GM10248 (cell line): ENCODE results near the gene STXBP6.
"Not testable (repeated sequence)": the region's sequence is repeated elsewhere in the genome, so short reads cannot be mapped to it uniquely, and the experiment has no call there.

Source experiments
- CTCF ChIA-PET: fragments of 300-600 bp; sonication (Branson Sonifier 250); formaldehyde crosslinking; extraction: SDS; loops from one replicate; lab custom pipeline; 2021; ENCODE audit warnings: antibody characterized with exemption; lab: Yijun Ruan, JAX
- POLR2A ChIA-PET: fragments of 350-650 bp; sonication (Branson Sonifier 250); formaldehyde crosslinking; extraction: SDS; loops from one replicate; lab custom pipeline; 2020; ENCODE audit warnings: antibody characterized with exemption; lab: Yijun Ruan, JAX
- DNase-seq: peaks from one replicate; pipeline ENCODE4 v3.0.0; 2012; ENCODE audit errors: extremely low spot score
- TF ChIP-seq, protein P1 (sequence below): IDR thresholded peaks from 2 replicates; pipeline ENCODE4 v1.5.1; 2012; ENCODE audit warnings: mild to moderate bottlenecking, low read depth; ENCODE audit errors: extremely low read depth, missing control alignments, control extremely low read depth

Gene STXBP6

DNA sequence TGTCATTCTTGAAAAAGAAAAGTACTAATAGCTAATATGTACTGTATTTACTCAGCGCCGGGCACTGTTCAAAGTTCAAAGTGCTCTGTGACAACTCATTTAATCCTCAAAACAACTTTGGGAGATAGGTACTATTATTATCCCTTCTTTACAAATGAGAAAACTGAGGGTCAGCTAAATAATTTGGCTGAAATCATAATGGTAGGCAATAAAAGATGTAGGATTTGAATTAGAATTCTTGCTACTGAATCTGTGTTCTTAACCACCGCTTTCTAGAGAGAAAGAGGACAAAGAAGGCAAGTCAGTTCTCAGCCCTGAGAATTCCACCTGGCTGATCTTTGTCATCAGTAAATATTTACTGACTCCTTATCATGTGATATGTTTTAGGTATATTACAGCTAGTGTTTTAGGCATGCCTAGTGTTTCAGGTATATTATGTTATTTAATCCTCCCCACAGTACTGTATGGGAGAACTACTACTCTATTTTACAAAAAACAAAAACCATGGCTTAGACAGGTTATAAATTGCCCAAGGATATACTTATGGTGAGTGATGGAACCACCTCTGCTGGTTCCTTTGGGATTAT, 210.2 kb downstream of the STXBP6 start:
- DNase-seq, result no peak
- ChIA-PET CTCF (interaction anchor here (0.8 to 1.5 kb wide), 2 partner anchors 13 to 293 kb away, joined by 3 to 5 read pairs; no protein-coding TSS in a partner anchor), POLR2A (no interaction called here)
- TF ChIP-seq, protein P1, sequence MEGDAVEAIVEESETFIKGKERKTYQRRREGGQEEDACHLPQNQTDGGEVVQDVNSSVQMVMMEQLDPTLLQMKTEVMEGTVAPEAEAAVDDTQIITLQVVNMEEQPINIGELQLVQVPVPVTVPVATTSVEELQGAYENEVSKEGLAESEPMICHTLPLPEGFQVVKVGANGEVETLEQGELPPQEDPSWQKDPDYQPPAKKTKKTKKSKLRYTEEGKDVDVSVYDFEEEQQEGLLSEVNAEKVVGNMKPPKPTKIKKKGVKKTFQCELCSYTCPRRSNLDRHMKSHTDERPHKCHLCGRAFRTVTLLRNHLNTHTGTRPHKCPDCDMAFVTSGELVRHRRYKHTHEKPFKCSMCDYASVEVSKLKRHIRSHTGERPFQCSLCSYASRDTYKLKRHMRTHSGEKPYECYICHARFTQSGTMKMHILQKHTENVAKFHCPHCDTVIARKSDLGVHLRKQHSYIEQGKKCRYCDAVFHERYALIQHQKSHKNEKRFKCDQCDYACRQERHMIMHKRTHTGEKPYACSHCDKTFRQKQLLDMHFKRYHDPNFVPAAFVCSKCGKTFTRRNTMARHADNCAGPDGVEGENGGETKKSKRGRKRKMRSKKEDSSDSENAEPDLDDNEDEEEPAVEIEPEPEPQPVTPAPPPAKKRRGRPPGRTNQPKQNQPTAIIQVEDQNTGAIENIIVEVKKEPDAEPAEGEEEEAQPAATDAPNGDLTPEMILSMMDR, result no peak

DNA sequence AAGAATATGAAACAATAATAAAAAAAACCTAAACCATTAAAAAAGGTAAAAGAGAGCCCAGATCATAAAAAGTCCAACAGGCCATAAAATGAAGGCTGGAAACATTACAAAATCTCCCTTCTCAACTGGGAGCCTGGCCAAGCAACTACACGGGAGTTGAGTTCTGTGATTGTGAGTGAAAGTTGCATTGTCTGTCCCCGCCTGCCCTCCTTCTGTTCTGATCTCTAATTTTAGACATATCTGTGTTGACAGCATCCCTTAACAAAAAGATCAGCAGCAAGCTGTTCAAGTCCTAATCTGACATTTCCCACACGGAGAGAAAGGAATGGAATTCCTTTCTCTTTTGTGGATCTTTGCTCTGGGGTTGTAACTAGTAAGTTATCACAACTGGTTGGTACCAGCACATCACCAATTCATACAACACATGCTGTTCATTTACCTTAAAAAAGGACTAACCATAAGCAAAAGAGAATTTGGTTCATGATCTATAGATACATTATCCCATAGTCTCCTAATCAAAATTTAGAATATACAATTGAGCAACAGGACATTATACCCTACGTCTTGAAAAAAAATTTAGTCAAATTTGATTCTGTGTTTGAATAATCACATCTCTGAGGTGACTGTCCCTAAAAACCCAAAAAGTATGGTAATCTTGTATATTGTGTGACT, 210.9 kb downstream of the STXBP6 start:
- TF ChIP-seq, protein P1, result no peak
- CTCF ChIA-PET, result interaction anchor here (0.8 kb wide), 1 partner anchor 14 kb away, joined by 3 read pairs; no protein-coding TSS in a partner anchor
- no peak for DNase-seq

DNA sequence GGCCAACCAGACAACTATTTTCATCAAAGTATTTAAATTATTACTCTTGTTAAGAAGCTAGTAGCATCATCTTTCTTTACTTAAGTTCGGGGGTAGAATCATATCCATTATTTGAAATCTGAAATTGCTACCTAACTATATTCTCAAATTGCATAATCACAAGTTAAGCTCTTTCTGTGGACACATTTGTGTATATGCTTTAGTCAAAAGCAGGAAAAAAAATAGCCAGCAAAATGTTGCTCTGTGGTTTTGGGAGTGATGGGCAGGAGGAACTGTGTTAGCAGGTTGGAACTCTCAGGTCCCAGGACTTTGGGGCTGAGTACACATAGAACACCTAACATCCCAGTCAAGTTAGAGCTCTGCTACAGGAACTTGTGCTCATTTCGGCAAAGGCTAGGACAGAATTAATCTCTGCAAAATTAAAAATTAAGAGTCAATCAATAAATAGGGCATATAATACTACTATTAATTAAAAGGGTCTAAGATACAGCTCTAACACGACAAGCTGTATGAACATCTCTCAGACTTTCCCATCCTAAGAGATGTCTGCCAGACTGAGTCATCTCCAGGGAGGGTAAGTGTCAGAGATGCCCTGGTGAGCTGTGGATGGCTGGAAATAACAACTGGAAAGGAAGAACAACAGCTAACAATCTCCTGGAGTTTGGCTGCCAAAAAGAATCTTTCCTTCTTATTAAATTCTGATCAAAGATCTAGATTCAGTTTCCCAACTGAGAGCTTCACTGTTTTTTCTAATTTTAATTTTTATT, 212.5 kb downstream of the STXBP6 start:
- DNase-seq, result no peak
- CTCF ChIA-PET, result interaction anchor here (1.0 to 1.6 kb wide), 2 partner anchors 13 to 27 kb away, joined by 3 read pairs; no protein-coding TSS in a partner anchor

More for the DNA sequence above, 210.9 kb downstream of the STXBP6 start:
- POLR2A ChIA-PET, result no interaction called here

DNA sequence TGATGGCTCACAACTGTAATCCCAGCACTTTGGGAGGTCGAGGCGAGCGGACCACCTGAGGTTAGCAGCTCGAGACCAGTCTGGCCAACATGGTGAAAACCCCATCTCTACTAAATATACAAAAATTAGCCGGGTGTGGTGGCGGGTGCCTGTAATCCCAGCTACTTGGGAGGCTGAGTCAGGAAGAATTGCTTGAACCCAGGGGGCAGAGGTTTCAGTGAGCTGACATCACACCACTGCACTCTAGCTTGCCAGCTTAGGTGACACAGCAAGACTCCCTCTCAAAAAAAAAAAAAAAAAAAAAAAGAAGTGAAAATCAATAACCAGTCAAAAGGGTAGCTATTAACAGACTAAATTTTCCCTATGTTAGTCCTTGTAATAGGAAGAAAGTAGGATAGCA, 213.6 kb downstream of the STXBP6 start:
- CTCF ChIA-PET, result interaction anchor here (0.7 to 1.2 kb wide), 4 partner anchors 23 to 565 kb away, joined by 3 to 4 read pairs (median 4); no protein-coding TSS in a partner anchor
- POLR2A ChIA-PET, DNase-seq: not testable (repeated sequence)

More for the DNA sequence above, 212.5 kb downstream of the STXBP6 start:
- TF ChIP-seq, protein P1, result no peak
- POLR2A ChIA-PET, result no interaction called here

DNA sequence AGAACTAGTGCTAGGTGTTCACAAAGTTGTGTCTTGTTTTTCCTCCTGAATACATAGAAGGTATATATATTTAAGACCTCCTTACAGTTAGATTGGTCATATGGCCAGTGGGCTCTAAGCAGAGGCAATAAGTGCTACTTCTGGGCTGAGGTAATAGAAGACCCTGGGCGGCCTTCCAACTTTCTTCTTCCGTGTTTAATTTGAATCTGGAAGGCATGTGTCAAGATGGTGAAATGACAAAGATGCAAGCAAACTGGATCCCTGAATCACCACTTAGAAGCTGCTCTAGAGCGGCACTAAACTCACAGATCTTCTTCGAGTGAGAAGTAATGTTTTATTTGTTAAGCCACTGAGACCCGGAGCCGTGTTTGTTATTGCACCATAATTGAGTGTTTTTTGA, 215.0 kb downstream of the STXBP6 start:
- ChIA-PET CTCF (no interaction called here), POLR2A (no interaction called here)
- TF ChIP-seq, protein P1, result no peak
- no peak for DNase-seq

DNA sequence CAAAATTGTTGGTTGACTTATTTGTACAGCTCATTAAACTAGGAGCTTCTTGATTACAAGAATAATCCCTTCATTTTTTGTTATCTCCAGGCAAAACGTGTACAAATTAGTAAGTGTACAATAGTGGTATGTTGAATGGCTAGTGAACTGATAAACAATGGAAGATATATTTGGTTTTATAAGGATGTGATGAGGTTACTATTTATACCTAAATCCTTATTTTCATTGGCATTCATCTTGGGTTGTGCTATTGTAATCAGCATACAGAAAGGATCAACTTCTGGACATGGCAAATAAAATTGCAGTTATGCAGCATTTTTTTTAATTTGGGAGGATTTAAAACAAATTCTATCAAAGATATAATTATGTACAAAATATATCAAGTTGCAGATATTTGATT, 216.6 kb downstream of the STXBP6 start:
- no peak for DNase-seq
- TF ChIP-seq, protein P1, result no peak
- CTCF ChIA-PET, result interaction anchor here (1.0 kb wide), 1 partner anchor 27 kb away, joined by 4 read pairs; no protein-coding TSS in a partner anchor
- POLR2A ChIA-PET, result no interaction called here

DNA sequence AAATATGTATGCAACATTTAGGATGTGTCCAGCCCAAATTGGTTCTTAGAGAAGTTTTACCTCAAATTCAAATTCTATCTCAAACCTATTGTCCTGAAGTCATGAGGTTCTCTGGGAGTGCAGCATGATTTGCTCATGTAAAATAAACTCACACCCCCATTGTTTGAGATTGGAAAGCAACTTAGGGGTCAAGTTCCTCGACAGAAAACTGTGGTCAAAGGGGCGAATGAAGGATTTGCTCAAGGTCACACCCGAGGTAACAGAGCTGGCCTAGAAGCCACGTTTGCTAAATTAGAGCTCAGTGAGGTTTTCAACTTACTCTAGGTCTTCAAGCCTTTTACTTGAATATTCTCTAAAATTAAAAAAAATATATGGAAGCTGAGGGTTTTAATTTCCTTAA, 218.3 kb downstream of the STXBP6 start:
- TF ChIP-seq, protein P1, result no peak
- CTCF ChIA-PET, result interaction anchor here (0.9 to 1.0 kb wide), 3 partner anchors 12 to 25 kb away, joined by 3 to 4 read pairs (median 3); no protein-coding TSS in a partner anchor
- POLR2A ChIA-PET, result no interaction called here

More for the DNA sequence above, 218.3 kb downstream of the STXBP6 start:
- DNase-seq, result no peak
